Measurements from ENCODE around the gene DGKQ.

DNA sequence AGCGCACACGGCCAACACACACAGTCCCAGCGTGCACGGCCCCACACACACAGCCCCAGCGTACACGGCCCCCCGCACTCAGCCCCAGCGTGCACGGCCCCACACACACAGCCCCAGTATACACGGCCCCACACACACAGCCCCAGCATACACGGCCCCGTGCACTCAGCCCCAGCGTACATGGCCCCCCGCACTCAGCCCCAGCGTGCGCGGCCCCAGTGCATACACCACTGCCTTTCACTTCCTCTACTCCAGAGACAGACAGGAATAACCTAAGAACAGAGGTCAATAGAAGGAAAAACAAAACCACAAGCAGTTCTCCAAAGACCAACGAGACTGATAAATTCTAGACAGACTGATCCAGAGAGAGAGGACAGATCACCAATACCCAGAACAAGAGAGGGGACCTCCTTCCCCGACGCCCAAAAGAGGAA is 58.3 kb downstream of the DGKQ start:
- TF ChIP-seq, protein P1, sequence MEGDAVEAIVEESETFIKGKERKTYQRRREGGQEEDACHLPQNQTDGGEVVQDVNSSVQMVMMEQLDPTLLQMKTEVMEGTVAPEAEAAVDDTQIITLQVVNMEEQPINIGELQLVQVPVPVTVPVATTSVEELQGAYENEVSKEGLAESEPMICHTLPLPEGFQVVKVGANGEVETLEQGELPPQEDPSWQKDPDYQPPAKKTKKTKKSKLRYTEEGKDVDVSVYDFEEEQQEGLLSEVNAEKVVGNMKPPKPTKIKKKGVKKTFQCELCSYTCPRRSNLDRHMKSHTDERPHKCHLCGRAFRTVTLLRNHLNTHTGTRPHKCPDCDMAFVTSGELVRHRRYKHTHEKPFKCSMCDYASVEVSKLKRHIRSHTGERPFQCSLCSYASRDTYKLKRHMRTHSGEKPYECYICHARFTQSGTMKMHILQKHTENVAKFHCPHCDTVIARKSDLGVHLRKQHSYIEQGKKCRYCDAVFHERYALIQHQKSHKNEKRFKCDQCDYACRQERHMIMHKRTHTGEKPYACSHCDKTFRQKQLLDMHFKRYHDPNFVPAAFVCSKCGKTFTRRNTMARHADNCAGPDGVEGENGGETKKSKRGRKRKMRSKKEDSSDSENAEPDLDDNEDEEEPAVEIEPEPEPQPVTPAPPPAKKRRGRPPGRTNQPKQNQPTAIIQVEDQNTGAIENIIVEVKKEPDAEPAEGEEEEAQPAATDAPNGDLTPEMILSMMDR (IDR thresholded peaks at IDR 0.05), result no peak
- TF ChIP-seq POLR2A (IDR thresholded peaks at IDR 0.05), result no peak
